ENCODE measurements around the gene RTL10. TPM values are rescaled to one million over a fixed set of nuclear protein-coding genes. Genes with fewer than 3 reads are reported as not detected.

The RTL10 gene
- total RNA-seq, 4 donors from 2014 or later: 2.5 to 26.1 (median 22.8) TPM

DNA sequence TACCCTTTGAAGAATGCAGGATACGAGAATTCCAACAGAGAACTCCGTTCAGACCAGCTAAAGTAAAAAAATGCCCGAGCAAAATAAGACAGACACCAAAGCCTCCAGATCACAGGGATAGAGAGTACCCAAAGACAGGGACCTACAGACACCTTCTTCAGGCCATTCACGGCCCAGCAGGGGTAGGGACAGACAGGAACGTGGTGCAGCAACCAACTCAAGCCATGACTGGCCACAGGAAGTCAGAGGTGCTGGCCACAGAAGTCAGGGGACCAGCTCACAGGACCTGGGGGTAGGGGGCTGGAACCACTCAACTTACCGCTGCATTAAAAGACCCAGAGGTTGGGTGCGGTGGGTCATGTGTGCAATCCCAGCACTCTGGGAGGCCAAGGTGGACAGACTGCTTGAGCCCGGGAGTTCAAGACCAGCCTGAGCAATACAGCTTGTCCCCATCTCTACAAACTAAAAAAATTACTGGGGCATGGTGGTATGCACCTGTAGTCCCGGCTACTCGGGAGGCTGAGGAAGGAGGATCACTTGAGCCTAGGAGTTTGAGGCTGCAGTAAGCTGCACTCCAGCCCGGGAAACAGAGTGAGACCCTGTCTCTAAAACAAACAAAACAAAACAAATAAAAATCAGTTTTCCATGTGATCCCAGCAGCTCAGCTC, 47.0 kb upstream of the RTL10 start:
- TF ChIP-seq, protein P1, sequence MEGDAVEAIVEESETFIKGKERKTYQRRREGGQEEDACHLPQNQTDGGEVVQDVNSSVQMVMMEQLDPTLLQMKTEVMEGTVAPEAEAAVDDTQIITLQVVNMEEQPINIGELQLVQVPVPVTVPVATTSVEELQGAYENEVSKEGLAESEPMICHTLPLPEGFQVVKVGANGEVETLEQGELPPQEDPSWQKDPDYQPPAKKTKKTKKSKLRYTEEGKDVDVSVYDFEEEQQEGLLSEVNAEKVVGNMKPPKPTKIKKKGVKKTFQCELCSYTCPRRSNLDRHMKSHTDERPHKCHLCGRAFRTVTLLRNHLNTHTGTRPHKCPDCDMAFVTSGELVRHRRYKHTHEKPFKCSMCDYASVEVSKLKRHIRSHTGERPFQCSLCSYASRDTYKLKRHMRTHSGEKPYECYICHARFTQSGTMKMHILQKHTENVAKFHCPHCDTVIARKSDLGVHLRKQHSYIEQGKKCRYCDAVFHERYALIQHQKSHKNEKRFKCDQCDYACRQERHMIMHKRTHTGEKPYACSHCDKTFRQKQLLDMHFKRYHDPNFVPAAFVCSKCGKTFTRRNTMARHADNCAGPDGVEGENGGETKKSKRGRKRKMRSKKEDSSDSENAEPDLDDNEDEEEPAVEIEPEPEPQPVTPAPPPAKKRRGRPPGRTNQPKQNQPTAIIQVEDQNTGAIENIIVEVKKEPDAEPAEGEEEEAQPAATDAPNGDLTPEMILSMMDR (IDR thresholded peaks at IDR 0.05): no peak
- no peak for TF ChIP-seq POLR2A (IDR thresholded peaks at IDR 0.05)
- Histone ChIP-seq H3K4me1 (peaks cover 0 to 10% (median 0%) of the 10 kb centered on the region in 4 donors), H3K4me3 (no peak overlapping the region), H3K9me3 (no peaks in the 10 kb centered on the region), H3K27me3 (no peaks in the 10 kb centered on the region), H3K36me3 (peaks cover 0 to 28% (median 0%) of the 10 kb centered on the region in 3 donors), H3K27ac (no peak overlapping the region)
- DNase-seq: no peak

DNA sequence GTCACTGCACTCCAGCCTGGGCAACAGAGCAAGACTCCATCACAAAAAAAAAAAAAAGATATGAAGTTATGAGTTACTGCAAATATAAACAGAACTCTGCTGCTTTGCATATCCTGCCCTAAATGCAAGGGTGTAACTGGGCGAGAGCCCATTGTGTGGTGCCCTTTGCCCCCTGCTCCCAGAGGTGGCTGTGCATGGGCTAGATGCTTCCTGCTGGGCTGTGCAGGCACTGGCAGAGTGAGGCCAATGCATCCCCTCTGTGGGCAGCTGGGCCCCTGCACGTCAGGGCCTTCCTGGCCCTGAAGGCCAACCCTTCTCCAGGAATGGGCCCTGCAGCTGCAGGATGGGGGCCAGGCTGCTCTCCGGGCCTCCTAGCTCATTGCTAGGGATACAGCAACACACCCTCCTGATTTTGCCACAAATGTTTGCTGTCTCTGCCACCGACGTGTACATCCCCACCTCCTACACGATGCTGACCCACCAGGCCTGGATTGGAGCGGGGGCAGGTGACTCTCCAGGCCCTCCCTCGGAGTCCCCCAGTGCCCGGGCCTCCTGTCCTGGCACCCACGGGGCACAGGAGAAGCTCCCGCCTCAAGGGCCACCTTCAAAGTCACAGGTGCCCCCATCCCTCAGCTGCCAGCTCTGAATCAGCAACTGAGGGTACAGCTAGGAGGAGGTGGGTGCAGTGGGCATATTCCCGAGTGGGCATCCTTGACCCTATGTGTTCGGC, 46.2 kb upstream of the RTL10 start:
- Histone ChIP-seq H3K36me3 (peaks cover 0 to 30% (median 0%) of the 10 kb centered on the region in 3 donors), H3K27me3 (no peaks in the 10 kb centered on the region), H3K9me3 (no peaks in the 10 kb centered on the region), H3K4me3 (no peak overlapping the region), H3K27ac (no peak overlapping the region), H3K4me1 (peaks cover 0 to 10% (median 0%) of the 10 kb centered on the region in 4 donors)
- peak in 2 of 3 donors; percentile 59 to 67 for DNase-seq
- TF ChIP-seq POLR2A (IDR thresholded peaks at IDR 0.05): no peak
- TF ChIP-seq, protein P1 (IDR thresholded peaks at IDR 0.05): no peak

DNA sequence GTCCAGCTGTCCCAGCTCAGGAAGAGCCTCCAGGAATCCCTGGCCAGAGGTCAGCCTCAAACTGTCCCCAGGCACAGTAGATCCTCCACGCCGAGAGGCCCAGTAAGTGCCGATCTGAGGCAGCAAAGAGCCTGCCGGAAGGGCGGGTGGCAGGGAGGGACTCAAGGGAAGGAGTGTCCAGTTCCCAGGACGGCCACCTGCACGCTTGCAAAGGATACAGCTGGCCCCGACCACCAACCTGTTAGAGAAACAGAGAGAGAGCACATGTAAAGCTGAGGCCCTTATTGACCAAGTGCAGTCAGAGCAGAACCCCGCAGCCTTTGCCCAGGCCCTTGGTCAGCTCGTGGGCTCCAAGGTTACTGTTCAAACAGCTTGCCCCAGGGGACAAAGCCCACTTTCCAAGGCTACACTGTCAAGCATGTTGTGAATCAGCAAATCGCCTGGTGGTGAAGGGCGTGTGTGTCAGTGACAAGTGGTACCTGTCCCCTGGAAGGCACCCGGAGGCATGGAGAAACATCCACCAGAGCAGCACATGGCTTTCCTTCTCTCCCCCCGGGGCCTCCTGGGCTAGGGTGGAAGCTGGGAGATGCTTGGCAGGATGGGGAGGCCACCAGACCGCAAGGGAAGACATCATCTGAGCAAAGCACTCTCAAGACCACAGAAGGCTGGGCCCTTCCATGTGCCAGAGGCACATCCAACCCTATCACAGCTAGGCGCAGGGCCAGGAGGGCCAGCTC, 44.3 kb upstream of the RTL10 start:
- Histone ChIP-seq H3K27ac (no peak overlapping the region), H3K36me3 (peaks cover 0 to 38% (median 0%) of the 10 kb centered on the region in 3 donors), H3K27me3 (no peaks in the 10 kb centered on the region), H3K4me3 (no peak overlapping the region), H3K9me3 (no peaks in the 10 kb centered on the region), H3K4me1 (peaks cover 0 to 10% (median 0%) of the 10 kb centered on the region in 4 donors)
- TF ChIP-seq, protein P1 (IDR thresholded peaks at IDR 0.05): no peak
- TF ChIP-seq POLR2A (IDR thresholded peaks at IDR 0.05): no peak
- no peak for DNase-seq

DNA sequence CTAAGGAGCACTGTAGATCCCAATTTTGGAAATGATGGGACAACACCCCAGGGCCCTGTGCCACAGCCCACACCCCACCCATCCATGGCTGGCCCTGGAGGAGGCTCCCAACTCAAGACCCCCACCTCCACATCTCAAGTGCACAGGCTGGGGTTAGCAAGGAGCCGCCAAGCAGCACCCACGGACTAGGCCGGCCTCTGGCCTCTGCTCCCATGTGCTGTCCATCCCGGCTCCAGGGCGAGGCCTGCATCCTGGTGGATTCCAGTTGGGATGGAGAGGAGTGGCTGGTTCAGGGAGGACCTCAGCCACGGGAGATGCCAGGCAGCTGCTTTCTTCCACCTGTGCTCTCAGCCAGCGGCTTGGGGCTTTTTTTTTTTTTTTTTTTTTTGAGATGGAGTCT, 43.5 kb upstream of the RTL10 start:
- TF ChIP-seq, protein P1 (IDR thresholded peaks at IDR 0.05): no peak
- no peak for TF ChIP-seq POLR2A (IDR thresholded peaks at IDR 0.05)
- no peaks in the 10 kb centered on the region for H3K27me3 ChIP-seq
- H3K4me1 ChIP-seq: peaks cover 0 to 10% (median under 1%) of the 10 kb centered on the region in 4 donors
- no peak for DNase-seq
- H3K36me3 ChIP-seq: peaks cover 0 to 38% (median 0%) of the 10 kb centered on the region in 3 donors
- no peaks in the 10 kb centered on the region for H3K9me3 ChIP-seq
- no peak overlapping the region for H3K27ac ChIP-seq
- H3K4me3 ChIP-seq: no peak overlapping the region

DNA sequence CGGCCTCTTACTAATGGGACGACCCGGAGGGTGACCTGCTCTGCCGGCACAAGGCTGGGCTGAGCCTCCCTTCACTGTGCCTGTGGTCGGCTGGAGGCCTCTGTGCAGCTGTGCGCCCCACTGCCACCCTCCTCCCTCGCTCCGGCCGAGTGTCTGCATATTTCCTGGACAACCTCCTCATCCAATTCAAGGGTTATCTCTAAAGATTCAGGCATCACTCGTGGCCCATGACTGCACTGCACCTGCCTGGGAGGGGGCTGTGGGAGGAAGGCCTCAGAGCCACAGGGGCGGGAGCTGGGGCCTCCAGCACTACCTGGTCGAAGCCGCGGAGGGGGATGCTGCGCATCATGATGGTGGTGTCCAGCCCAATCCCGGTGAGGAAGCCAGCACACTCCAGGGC, 43.1 kb upstream of the RTL10 start:
- DNase-seq: no peak
- no peaks in the 10 kb centered on the region for H3K27me3 ChIP-seq
- no peak for TF ChIP-seq POLR2A (IDR thresholded peaks at IDR 0.05)
- H3K4me3 ChIP-seq: no peak overlapping the region
- H3K4me1 ChIP-seq: peaks cover 0 to 13% (median 3%) of the 10 kb centered on the region in 4 donors
- peaks cover 0 to 38% (median 0%) of the 10 kb centered on the region in 3 donors for H3K36me3 ChIP-seq
- no peak overlapping the region for H3K27ac ChIP-seq
- H3K9me3 ChIP-seq: no peaks in the 10 kb centered on the region
